HEK293 (cell line): Measurements from ENCODE around the gene RBM39.

Experiments
- FEZF1 ChIP-seq: fragments of 450-650 bp; formaldehyde crosslinking; IDR thresholded peaks from 2 replicates; pipeline ENCODE4 v1.5.1; 2016; ENCODE audit warnings: missing biosample characterization, missing genetic modification characterization
- GLI4 ChIP-seq: fragments of 450-650 bp; formaldehyde crosslinking; IDR thresholded peaks from 2 replicates; pipeline ENCODE4 v1.5.1; 2016; ENCODE audit warnings: missing biosample characterization, missing genetic modification characterization
- HIC1 ChIP-seq: fragments of 450-650 bp; formaldehyde crosslinking; IDR thresholded peaks from 2 replicates; pipeline ENCODE4 v1.5.1; 2016; ENCODE audit warnings: missing biosample characterization, missing genetic modification characterization
- HOXD13 ChIP-seq: sonication (generic); formaldehyde crosslinking; IDR thresholded peaks from 2 replicates; pipeline ENCODE4 v1.8.0; 2022; ENCODE audit warnings: missing genetic modification reagents, borderline replicate concordance
- KLF17 ChIP-seq: fragments of 450-650 bp; formaldehyde crosslinking; IDR thresholded peaks from 2 replicates; pipeline ENCODE4 v1.5.1; 2016; ENCODE audit warnings: missing biosample characterization, missing genetic modification characterization
- KLF7 ChIP-seq: fragments of 450-650 bp; formaldehyde crosslinking; IDR thresholded peaks from 2 replicates; pipeline ENCODE4 v1.5.1; 2016; ENCODE audit warnings: missing biosample characterization, missing genetic modification characterization, borderline replicate concordance
- MYNN ChIP-seq: fragments of 450-650 bp; formaldehyde crosslinking; IDR thresholded peaks from 2 replicates; pipeline ENCODE4 v1.5.1; 2016; ENCODE audit warnings: missing biosample characterization, missing genetic modification characterization, borderline replicate concordance
- OSR2 ChIP-seq: fragments of 450-650 bp; formaldehyde crosslinking; IDR thresholded peaks from 2 replicates; pipeline ENCODE4 v1.5.1; 2016; ENCODE audit warnings: missing biosample characterization, missing genetic modification characterization
- PRDM1 ChIP-seq: fragments of 450-650 bp; formaldehyde crosslinking; IDR thresholded peaks from 2 replicates; pipeline ENCODE4; 2016; ENCODE audit warnings: missing biosample characterization, missing genetic modification characterization
- PRDM2 ChIP-seq: fragments of 450-650 bp; formaldehyde crosslinking; IDR thresholded peaks from 2 replicates; pipeline ENCODE4 v1.5.1; 2016; ENCODE audit warnings: missing biosample characterization, missing genetic modification characterization, borderline replicate concordance
- PRDM6 ChIP-seq: fragments of 450-650 bp; formaldehyde crosslinking; IDR thresholded peaks from 2 replicates; pipeline ENCODE4 v1.5.1; 2017; ENCODE audit warnings: missing biosample characterization, missing genetic modification characterization
- RBAK ChIP-seq: fragments of 450-650 bp; formaldehyde crosslinking; IDR thresholded peaks from 2 replicates; pipeline ENCODE4 v1.5.1; 2016; ENCODE audit warnings: missing biosample characterization, missing genetic modification characterization
- TRIM28 ChIP-seq: IDR thresholded peaks from 2 replicates; pipeline ENCODE4 v1.6.1; 2011; ENCODE audit warnings: low read length, control low read depth, borderline replicate concordance
- ZBTB21 ChIP-seq: fragments of 450-650 bp; formaldehyde crosslinking; IDR thresholded peaks from 2 replicates; pipeline ENCODE4 v1.5.1; 2017; ENCODE audit warnings: missing biosample characterization, missing genetic modification characterization
- ZBTB26 ChIP-seq: fragments of 450-650 bp; formaldehyde crosslinking; optimal IDR thresholded peaks from 2 replicates; pipeline ENCODE3; 2016; ENCODE audit warnings: missing biosample characterization, mild to moderate bottlenecking, missing genetic modification characterization
- ZFHX2 ChIP-seq: fragments of 450-650 bp; formaldehyde crosslinking; conservative IDR thresholded peaks from 2 replicates; pipeline ENCODE4 v1.5.1; 2016; ENCODE audit warnings: missing biosample characterization, missing genetic modification characterization
- ZIC2 ChIP-seq: fragments of 450-650 bp; formaldehyde crosslinking; IDR thresholded peaks from 2 replicates; pipeline ENCODE4 v1.5.1; 2016; ENCODE audit warnings: missing biosample characterization, missing genetic modification characterization
- ZNF133 ChIP-seq: fragments of 450-650 bp; formaldehyde crosslinking; IDR thresholded peaks from 2 replicates; pipeline ENCODE4 v1.5.1; 2016; ENCODE audit warnings: missing biosample characterization, missing genetic modification characterization
- ZNF175 ChIP-seq: fragments of 450-650 bp; formaldehyde crosslinking; IDR thresholded peaks from 2 replicates; pipeline ENCODE4 v1.5.1; 2016; ENCODE audit warnings: missing biosample characterization, missing genetic modification characterization
- ZNF202 ChIP-seq: fragments of 450-650 bp; formaldehyde crosslinking; IDR thresholded peaks from 2 replicates; pipeline ENCODE4 v1.5.1; 2016; ENCODE audit warnings: missing biosample characterization, missing genetic modification characterization, borderline replicate concordance
- ZNF433 ChIP-seq: fragments of 450-650 bp; formaldehyde crosslinking; IDR thresholded peaks from 2 replicates; pipeline ENCODE4 v1.5.1; 2016; ENCODE audit warnings: missing biosample characterization, missing genetic modification characterization, low read depth
- ZNF560 ChIP-seq: fragments of 450-650 bp; formaldehyde crosslinking; IDR thresholded peaks from 2 replicates; pipeline ENCODE4 v1.5.1; 2017; ENCODE audit warnings: missing biosample characterization, missing genetic modification characterization, borderline replicate concordance
- ZNF561 ChIP-seq: fragments of 450-650 bp; IDR thresholded peaks from 2 replicates; pipeline ENCODE4 v1.5.1; 2018; ENCODE audit warnings: missing biosample characterization, missing genetic modification characterization, borderline replicate concordance
- ZNF692 ChIP-seq: fragments of 450-650 bp; formaldehyde crosslinking; IDR thresholded peaks from 2 replicates; pipeline ENCODE4 v1.5.1; 2016; ENCODE audit warnings: missing biosample characterization, missing genetic modification characterization
- ZNF785 ChIP-seq: fragments of 450-650 bp; formaldehyde crosslinking; IDR thresholded peaks from 2 replicates; pipeline ENCODE4 v1.5.1; 2016; ENCODE audit warnings: missing biosample characterization, missing genetic modification characterization

The RBM39 gene

GRCh38 chr20:35663516-35664465, 78.3 kb downstream of the RBM39 start (continued):
- no peak for TF ChIP-seq PRDM2
- no peak for TF ChIP-seq HOXD13 (CRISPR knock-in tag)
- no peak; the same call in 1 of the 2 replicates for TF ChIP-seq ZIC2 (tag by site-specific recombination)
- TF ChIP-seq ZNF133: no peak
- peak; percentile 41 for TF ChIP-seq OSR2 (tag by site-specific recombination)
- TF ChIP-seq ZNF785: no peak
- TF ChIP-seq MYNN: no peak
- TF ChIP-seq ZBTB21 (tag by site-specific recombination): no peak
- peak; percentile 55; the same call in 1 of the 2 replicates for TF ChIP-seq PRDM6
- TF ChIP-seq HIC1: no peak
- TF ChIP-seq ZNF561 (tag by site-specific recombination): no peak
- TF ChIP-seq RBAK (tag by site-specific recombination): no peak
- no peak for TF ChIP-seq ZNF202 (tag by site-specific recombination)
- no peak for TF ChIP-seq ZNF560 (tag by site-specific recombination)
- 0 out of 2 replicates have a peak, but pooled peaks have one; percentile 9 for TF ChIP-seq ZNF692
- TF ChIP-seq GLI4 (tag by site-specific recombination): no peak
- 0 out of 2 replicates have a peak, but pooled peaks have one; percentile 6 for TF ChIP-seq ZNF433
- TF ChIP-seq ZNF175 (tag by site-specific recombination): no peak
- no peak for TF ChIP-seq PRDM1 (tag by site-specific recombination)
- peak; percentile 64 for TF ChIP-seq KLF17 (tag by site-specific recombination)
- TF ChIP-seq FEZF1 (tag by site-specific recombination): peak; percentile 30; the same call in 1 of the 2 replicates
- TF ChIP-seq ZBTB26: no peak
- peak; percentile 78 for TF ChIP-seq ZFHX2 (tag by site-specific recombination)
- TF ChIP-seq TRIM28: no peak
- TF ChIP-seq KLF7: no peak
